Measurements from ENCODE around the gene WIPI1. TPM values are rescaled to one million over a fixed set of nuclear protein-coding genes. Genes with fewer than 3 reads are reported as not detected.

Gene WIPI1
- polyA plus RNA-seq, 1 donor (not counting 4 experiments of a cell fraction or from before 2014, with no cell fraction given), result 49.4 TPM

- no peaks in the 10 kb centered on the region for H3K36me3 ChIP-seq (ENCODE audit: control insufficient read depth in 2 of 2, extremely low read depth in 1 of 2, insufficient read depth in 2 of 2, low read length in 2 of 2)
- dilution Hi-C loops (cut with MboI; ENCODE audit: extremely low pct_ligation_motif_present, low sequenced_read_pairs), result no loop called here
- H3K4me2 ChIP-seq (ENCODE audit: control insufficient read depth, extremely low read depth, insufficient read depth, low read depth, low read length), result no peak overlapping the region
- FAIRE-seq (no peak), DNase-seq (ENCODE audit: low read depth, low spot score) (no peak)
- TF ChIP-seq EZH2 (IDR thresholded peaks at IDR 0.05; ENCODE audit: low read length) (no peak), CTCF (optimal IDR thresholded peaks at IDR 0.05 in 1 of 3, IDR thresholded peaks at IDR 0.05 in 1 of 3, conservative IDR thresholded peaks at IDR 0.05 in 1 of 3; ENCODE audit: extremely low read depth in 1 of 3, insufficient read depth in 2 of 3, low read length in 3 of 3) (no peak)
- no peak overlapping the region for H2AFZ ChIP-seq (ENCODE audit: control insufficient read depth, low read length)
- H3K4me1 ChIP-seq (ENCODE audit: control insufficient read depth, extremely low read depth, insufficient read depth, low read length), result no peaks in the 10 kb centered on the region
- no peaks in the 10 kb centered on the region for H3K9me3 ChIP-seq (ENCODE audit: control insufficient read depth, low read depth, low read length)
- H3K27ac ChIP-seq (ENCODE audit: control insufficient read depth, insufficient read depth, low read length), result no peak overlapping the region
- no peaks in the 10 kb centered on the region for H3K9me1 ChIP-seq (ENCODE audit: control insufficient read depth, extremely low read depth, insufficient read depth, low read length)
- no peaks in the 10 kb centered on the region for H4K20me1 ChIP-seq (ENCODE audit: control insufficient read depth, extremely low read depth, insufficient read depth, low read length)
- H3K9ac ChIP-seq (ENCODE audit: control insufficient read depth, extremely low read depth, insufficient read depth, low read length), result no peak overlapping the region
- H3K4me3 ChIP-seq (ENCODE audit: control insufficient read depth in 2 of 3, extremely low read depth in 1 of 3, insufficient read depth in 2 of 3, low read depth in 1 of 3, low read length in 3 of 3), result no peak overlapping the region
- no peaks in the 10 kb centered on the region for H3K79me2 ChIP-seq (ENCODE audit: control insufficient read depth, insufficient read depth, low read length)
- H3K27me3 ChIP-seq (ENCODE audit: control insufficient read depth, extremely low read depth, insufficient read depth, low read length), result no peaks in the 10 kb centered on the region
Measured at GRCh38 chr17:68400404-68400735, 56.9 kb downstream of the WIPI1 start.

GRCh38 chr17:68399638-68400403, 57.5 kb downstream of the WIPI1 start:
- H3K27ac ChIP-seq (ENCODE audit: control insufficient read depth, insufficient read depth, low read length), result no peak overlapping the region
- H3K9ac ChIP-seq (ENCODE audit: control insufficient read depth, extremely low read depth, insufficient read depth, low read length), result no peak overlapping the region
- H3K79me2 ChIP-seq (ENCODE audit: control insufficient read depth, insufficient read depth, low read length), result no peaks in the 10 kb centered on the region
- H3K9me1 ChIP-seq (ENCODE audit: control insufficient read depth, extremely low read depth, insufficient read depth, low read length), result no peaks in the 10 kb centered on the region
- dilution Hi-C loops (cut with MboI; ENCODE audit: extremely low pct_ligation_motif_present, low sequenced_read_pairs), result no loop called here
- H2AFZ ChIP-seq (ENCODE audit: control insufficient read depth, low read length), result no peak overlapping the region
- H3K27me3 ChIP-seq (ENCODE audit: control insufficient read depth, extremely low read depth, insufficient read depth, low read length), result no peaks in the 10 kb centered on the region
- DNase-seq (ENCODE audit: low read depth, low spot score), result no peak
- H3K4me2 ChIP-seq (ENCODE audit: control insufficient read depth, extremely low read depth, insufficient read depth, low read depth, low read length), result no peak overlapping the region
- no peak overlapping the region for H3K4me3 ChIP-seq (ENCODE audit: control insufficient read depth in 2 of 3, extremely low read depth in 1 of 3, insufficient read depth in 2 of 3, low read depth in 1 of 3, low read length in 3 of 3)
- no peaks in the 10 kb centered on the region for H3K9me3 ChIP-seq (ENCODE audit: control insufficient read depth, low read depth, low read length)
- FAIRE-seq, result no peak
- no peaks in the 10 kb centered on the region for H4K20me1 ChIP-seq (ENCODE audit: control insufficient read depth, extremely low read depth, insufficient read depth, low read length)
- H3K36me3 ChIP-seq (ENCODE audit: control insufficient read depth in 2 of 2, extremely low read depth in 1 of 2, insufficient read depth in 2 of 2, low read length in 2 of 2), result no peaks in the 10 kb centered on the region
- no peaks in the 10 kb centered on the region for H3K4me1 ChIP-seq (ENCODE audit: control insufficient read depth, extremely low read depth, insufficient read depth, low read length)
- no peak for TF ChIP-seq CTCF (optimal IDR thresholded peaks at IDR 0.05 in 1 of 3, IDR thresholded peaks at IDR 0.05 in 1 of 3, conservative IDR thresholded peaks at IDR 0.05 in 1 of 3; ENCODE audit: extremely low read depth in 1 of 3, insufficient read depth in 2 of 3, low read length in 3 of 3)
- TF ChIP-seq EZH2 (IDR thresholded peaks at IDR 0.05; ENCODE audit: low read length), result no peak

Data from keratinocyte (primary cell).